Rectal smooth muscle tissue (tissue), 1 donor: ENCODE measurements around the gene RAMACL.

Experiments used
- H3K27ac ChIP-seq: one replicate; pipeline ENCODE4 v1.7.0; 2013; ENCODE audit warnings: low read depth, low read length, inconsistent platforms
- H3K27me3 ChIP-seq: one replicate; pipeline ENCODE4 v1.7.0; 2013; ENCODE audit warnings: low read length; ENCODE audit not compliant: control insufficient read depth, insufficient read depth
- H3K36me3 ChIP-seq: one replicate; pipeline ENCODE4 v1.7.0; 2013; ENCODE audit warnings: low read length; ENCODE audit not compliant: control insufficient read depth, insufficient read depth
- H3K4me1 ChIP-seq: one replicate; pipeline ENCODE4 v1.7.0; 2013; ENCODE audit warnings: low read length; ENCODE audit not compliant: control insufficient read depth, insufficient read depth
- H3K4me3 ChIP-seq: one replicate; pipeline ENCODE4 v1.7.0; 2013; ENCODE audit warnings: low read length
- H3K9ac ChIP-seq: one replicate; pipeline ENCODE4 v1.7.0; 2013; ENCODE audit warnings: low read length

RAMACL gene

GRCh38 chr6:166599205-166599604 is 12.7 kb upstream of the RAMACL start:
- H3K27me3 ChIP-seq = no peaks in the 10 kb centered on the region
- H3K4me3 ChIP-seq = no peak overlapping the region
- peaks cover 19% of the 10 kb centered on the region for H3K4me1 ChIP-seq
- no peak overlapping the region for H3K9ac ChIP-seq
- no peak overlapping the region for H3K27ac ChIP-seq
- no peaks in the 10 kb centered on the region for H3K36me3 ChIP-seq

- Histone ChIP-seq H3K36me3 (no peaks in the 10 kb centered on the region), H3K27me3 (no peaks in the 10 kb centered on the region), H3K4me1 (peaks cover 19% of the 10 kb centered on the region), H3K4me3 (no peak overlapping the region), H3K27ac (peak overlapping the region; percentile 70), H3K9ac (no peak overlapping the region)
Measured at GRCh38 chr6:166598441-166599138, 12.1 kb upstream of the RAMACL start.

- H3K36me3 ChIP-seq = no peaks in the 10 kb centered on the region
- no peak overlapping the region for H3K4me3 ChIP-seq
- H3K27me3 ChIP-seq = no peaks in the 10 kb centered on the region
- H3K4me1 ChIP-seq = peaks cover 17% of the 10 kb centered on the region
- H3K9ac ChIP-seq = no peak overlapping the region
- no peak overlapping the region for H3K27ac ChIP-seq
Measured at GRCh38 chr6:166597711-166598440, 11.4 kb upstream of the RAMACL start.

GRCh38 chr6:166596776-166597507 is 10.5 kb upstream of the RAMACL start:
- Histone ChIP-seq H3K4me3 (no peak overlapping the region), H3K27ac (no peak overlapping the region), H3K27me3 (no peaks in the 10 kb centered on the region), H3K36me3 (no peaks in the 10 kb centered on the region), H3K4me1 (peaks cover 17% of the 10 kb centered on the region), H3K9ac (no peak overlapping the region)

DNA sequence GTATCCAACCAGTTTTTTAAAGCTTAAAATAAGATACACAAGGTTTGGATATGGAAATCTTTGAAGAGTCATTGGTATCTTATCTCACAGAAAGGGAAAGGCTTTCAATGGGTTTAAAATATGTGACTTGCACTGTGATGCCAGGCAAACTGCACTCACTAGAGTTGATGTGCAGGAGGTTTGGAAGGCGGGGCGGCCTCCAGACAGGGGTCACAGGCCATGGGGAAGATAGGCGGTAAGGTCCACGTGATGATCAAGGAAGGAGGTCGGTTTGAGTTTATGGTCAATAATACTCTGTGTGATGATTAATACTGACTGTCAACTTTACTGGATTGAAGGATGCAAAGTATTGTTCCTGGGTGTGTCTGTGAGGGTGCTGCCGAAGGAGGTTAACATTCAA is 9.5 kb upstream of the RAMACL start:
- Histone ChIP-seq H3K9ac (no peak overlapping the region), H3K4me3 (no peak overlapping the region), H3K27ac (peak overlapping the region; percentile 22), H3K4me1 (peaks cover 17% of the 10 kb centered on the region), H3K27me3 (no peaks in the 10 kb centered on the region), H3K36me3 (no peaks in the 10 kb centered on the region)

DNA sequence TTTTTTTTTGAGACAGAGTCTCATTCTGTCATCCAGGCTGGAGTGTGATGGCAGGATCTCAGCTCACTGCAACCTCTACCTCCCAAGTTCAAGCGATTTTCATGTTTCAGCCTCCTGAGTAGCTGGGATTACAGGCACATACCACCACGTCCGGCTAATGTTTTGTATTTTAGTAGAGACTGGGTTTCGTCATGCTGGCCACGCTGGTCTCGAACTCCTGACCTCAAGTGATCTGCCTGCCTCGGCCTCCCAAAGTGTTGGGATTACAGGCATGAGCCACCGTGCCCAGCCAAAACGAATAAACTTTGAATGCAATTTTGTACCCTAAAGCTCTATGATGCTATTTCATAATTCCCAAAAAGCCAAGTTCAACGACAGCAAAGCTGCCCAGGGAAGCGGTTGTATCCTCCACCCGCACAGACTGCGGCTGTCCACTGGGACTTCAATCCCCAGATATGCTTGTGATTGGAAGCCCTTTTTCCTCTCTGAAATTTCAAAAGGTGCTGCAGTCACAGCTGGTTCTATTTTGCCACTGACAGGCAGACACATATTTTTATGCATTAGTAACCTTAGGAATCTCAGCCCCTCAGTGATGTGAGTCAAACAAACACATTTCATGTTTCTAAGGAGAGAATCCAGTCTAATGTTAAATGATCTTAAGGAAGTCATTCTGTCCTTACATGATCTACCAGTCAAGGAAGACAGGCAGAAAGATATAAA is 8.7 kb upstream of the RAMACL start:
- H3K36me3 ChIP-seq = no peaks in the 10 kb centered on the region
- no peak overlapping the region for H3K9ac ChIP-seq
- no peak overlapping the region for H3K4me3 ChIP-seq
- no peaks in the 10 kb centered on the region for H3K27me3 ChIP-seq
- H3K27ac ChIP-seq = peak overlapping the region; percentile 56
- H3K4me1 ChIP-seq = peaks cover 17% of the 10 kb centered on the region

- Histone ChIP-seq H3K4me3 (no peak overlapping the region), H3K4me1 (peaks cover 9% of the 10 kb centered on the region), H3K27me3 (no peaks in the 10 kb centered on the region), H3K36me3 (no peaks in the 10 kb centered on the region), H3K9ac (no peak overlapping the region), H3K27ac (no peak overlapping the region)
Measured at GRCh38 chr6:166592821-166593220, 6.3 kb upstream of the RAMACL start.

GRCh38 chr6:166591961-166592520 is 5.6 kb upstream of the RAMACL start:
- no peaks in the 10 kb centered on the region for H3K27me3 ChIP-seq
- H3K9ac ChIP-seq = no peak overlapping the region
- H3K36me3 ChIP-seq = no peaks in the 10 kb centered on the region
- no peak overlapping the region for H3K4me3 ChIP-seq
- no peak overlapping the region for H3K27ac ChIP-seq
- peaks cover 5% of the 10 kb centered on the region for H3K4me1 ChIP-seq

DNA sequence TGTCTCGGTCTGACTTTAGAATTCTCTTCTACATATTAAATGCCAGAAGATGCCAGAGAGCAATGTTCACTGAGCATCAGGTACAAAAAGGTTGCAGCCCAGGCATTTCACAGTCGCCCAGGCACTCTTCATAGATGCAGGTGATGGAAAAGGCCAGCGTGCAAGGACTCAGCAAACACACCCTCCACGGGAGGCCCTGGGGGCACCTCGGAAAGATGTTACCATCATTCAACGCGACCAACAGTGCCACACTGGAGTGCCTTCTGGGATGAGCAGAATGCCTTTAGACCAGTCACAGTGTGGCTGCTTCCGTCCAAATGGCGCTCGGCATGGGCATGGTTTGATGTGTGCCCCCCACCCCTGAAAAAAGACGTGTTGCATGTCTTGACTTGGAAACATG is 4.5 kb upstream of the RAMACL start:
- Histone ChIP-seq H3K9ac (no peak overlapping the region), H3K27me3 (no peaks in the 10 kb centered on the region), H3K36me3 (no peaks in the 10 kb centered on the region), H3K27ac (no peak overlapping the region), H3K4me3 (no peak overlapping the region), H3K4me1 (peaks cover 4% of the 10 kb centered on the region)

GRCh38 chr6:166589786-166590574 is 3.5 kb upstream of the RAMACL start:
- Histone ChIP-seq H3K27ac (no peak overlapping the region), H3K36me3 (no peaks in the 10 kb centered on the region), H3K9ac (no peak overlapping the region), H3K4me3 (no peak overlapping the region), H3K27me3 (no peaks in the 10 kb centered on the region), H3K4me1 (peaks cover 2% of the 10 kb centered on the region)

DNA sequence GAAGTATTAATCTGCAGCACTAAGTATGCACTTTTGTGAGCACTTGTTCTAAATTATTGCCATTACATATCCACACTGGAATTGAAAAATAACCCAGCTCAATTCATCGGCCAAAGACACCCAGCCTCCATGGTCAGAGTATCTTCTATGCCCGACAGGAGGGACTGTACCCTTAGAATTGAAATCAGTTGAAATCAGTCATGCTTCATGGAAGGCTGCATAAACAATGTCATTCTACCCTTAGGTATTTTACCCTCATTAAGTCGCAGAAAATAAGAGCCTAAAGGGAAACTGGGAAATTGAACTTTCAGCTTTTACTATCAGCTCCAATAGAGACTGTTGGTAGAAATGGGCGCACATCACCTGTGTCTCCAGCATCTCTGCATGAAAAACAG is 2.9 kb upstream of the RAMACL start:
- Histone ChIP-seq H3K27me3 (no peaks in the 10 kb centered on the region), H3K27ac (no peak overlapping the region), H3K4me1 (peaks cover 2% of the 10 kb centered on the region), H3K36me3 (no peaks in the 10 kb centered on the region), H3K9ac (no peak overlapping the region), H3K4me3 (no peak overlapping the region)
